K562 treated with DMSO at 1 percent for 48 hours (cell line): Measurements from ENCODE around the gene CARMIL3. TPM values are rescaled to one million over a fixed set of nuclear protein-coding genes. Genes with fewer than 3 reads are reported as not detected.

Experiments used
- total RNA-seq: library from RNA; unstranded; fragments of 300-600 nt; gene quantifications from 2 replicates; pipeline ENCODE4 v1.2.3, GENCODE V29; 2022; ENCODE audit warnings: low replicate concordance; ENCODE audit errors: extremely low read depth

The CARMIL3 gene, protein sequence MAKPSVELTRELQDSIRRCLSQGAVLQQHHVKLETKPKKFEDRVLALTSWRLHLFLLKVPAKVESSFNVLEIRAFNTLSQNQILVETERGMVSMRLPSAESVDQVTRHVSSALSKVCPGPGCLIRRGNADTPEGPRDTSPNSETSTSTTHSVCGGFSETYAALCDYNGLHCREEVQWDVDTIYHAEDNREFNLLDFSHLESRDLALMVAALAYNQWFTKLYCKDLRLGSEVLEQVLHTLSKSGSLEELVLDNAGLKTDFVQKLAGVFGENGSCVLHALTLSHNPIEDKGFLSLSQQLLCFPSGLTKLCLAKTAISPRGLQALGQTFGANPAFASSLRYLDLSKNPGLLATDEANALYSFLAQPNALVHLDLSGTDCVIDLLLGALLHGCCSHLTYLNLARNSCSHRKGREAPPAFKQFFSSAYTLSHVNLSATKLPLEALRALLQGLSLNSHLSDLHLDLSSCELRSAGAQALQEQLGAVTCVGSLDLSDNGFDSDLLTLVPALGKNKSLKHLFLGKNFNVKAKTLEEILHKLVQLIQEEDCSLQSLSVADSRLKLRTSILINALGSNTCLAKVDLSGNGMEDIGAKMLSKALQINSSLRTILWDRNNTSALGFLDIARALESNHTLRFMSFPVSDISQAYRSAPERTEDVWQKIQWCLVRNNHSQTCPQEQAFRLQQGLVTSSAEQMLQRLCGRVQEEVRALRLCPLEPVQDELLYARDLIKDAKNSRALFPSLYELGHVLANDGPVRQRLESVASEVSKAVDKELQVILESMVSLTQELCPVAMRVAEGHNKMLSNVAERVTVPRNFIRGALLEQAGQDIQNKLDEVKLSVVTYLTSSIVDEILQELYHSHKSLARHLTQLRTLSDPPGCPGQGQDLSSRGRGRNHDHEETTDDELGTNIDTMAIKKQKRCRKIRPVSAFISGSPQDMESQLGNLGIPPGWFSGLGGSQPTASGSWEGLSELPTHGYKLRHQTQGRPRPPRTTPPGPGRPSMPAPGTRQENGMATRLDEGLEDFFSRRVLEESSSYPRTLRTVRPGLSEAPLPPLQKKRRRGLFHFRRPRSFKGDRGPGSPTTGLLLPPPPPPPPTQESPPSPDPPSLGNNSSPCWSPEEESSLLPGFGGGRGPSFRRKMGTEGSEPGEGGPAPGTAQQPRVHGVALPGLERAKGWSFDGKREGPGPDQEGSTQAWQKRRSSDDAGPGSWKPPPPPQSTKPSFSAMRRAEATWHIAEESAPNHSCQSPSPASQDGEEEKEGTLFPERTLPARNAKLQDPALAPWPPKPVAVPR (N-terminal part only)
- not detected in 2 replicates for total RNA-seq

DNA sequence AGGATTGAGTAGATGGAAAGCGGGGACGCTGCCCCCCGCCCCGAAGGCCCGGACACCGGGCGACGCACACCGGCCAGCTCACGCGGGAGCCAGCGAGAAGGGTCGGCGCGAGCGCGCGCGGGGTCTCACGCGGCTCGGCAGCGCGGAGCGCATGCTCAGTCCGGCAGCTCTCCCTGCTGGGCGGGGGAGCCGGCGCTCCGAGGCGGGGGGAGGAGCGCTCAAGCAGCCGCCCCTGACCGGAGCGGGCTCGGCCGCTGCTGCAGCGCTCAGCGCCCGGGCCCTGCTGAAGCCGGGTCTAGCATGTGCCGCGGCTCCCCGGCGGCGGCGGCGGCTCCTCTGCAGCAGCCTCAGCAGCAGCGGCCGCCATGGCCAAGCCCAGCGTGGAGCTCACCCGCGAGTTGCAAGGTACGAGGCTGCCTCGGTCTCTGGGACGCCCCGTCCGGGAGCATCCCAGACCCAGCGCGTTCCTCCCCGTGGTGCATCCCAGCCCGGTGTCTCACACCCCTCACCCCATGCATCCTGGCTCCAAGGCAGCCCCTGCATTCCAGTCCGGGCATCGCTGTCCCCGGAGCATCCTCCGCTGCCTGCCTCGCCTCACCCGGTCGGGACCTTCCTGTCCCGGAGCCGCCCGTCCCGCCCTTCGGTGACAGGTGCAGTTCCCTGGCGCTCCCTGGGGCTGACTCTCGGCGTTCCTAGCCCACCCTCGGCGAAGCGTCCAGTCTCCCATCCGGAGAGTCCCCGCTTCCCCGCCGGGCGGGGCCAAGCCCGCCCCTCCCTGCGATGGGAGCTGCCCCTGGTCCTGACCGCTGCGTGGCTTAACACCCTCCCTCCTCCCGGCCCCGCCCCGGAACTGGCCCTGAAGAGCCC is at the start of gene CARMIL3:
CARMIL3 (plus strand) TSS at position 221 of the 867 bp plus-strand sequence; CDS start at position 366, 145 bp downstream.

DNA sequence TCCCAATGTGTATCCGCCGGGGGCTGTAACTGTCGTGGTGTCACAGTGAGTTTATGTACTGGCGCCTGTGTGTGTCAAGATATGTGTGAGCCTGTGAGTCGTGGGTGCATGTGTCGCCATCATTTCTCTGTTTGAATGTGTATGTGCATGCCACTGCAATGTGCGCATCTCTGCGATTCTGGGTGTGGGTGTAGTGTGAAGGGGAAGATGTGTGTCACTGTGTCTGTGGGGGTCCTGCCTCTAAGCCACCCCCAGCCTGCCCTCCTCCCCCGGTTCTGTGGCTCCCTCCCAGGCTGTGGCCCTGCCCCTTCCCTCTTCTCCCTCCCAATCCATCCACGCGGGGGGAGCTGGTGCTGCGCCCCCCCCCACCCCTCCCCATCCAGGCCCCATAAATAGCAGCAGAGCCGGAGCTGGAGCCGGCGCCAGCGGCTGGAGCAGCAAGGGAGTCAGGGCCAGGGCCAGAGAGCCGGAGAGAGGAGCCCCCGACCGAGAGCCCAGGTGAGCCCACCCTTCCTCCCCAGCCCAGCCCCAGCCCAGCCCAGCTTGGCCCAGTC is 19.4 kb downstream of the CARMIL3 start, which contains the start of gene CPNE6:
CPNE6 (plus strand) TSS at position 419 of the 554 bp plus-strand sequence. CDS start 1,375 bp downstream, outside the sequence.

DNA sequence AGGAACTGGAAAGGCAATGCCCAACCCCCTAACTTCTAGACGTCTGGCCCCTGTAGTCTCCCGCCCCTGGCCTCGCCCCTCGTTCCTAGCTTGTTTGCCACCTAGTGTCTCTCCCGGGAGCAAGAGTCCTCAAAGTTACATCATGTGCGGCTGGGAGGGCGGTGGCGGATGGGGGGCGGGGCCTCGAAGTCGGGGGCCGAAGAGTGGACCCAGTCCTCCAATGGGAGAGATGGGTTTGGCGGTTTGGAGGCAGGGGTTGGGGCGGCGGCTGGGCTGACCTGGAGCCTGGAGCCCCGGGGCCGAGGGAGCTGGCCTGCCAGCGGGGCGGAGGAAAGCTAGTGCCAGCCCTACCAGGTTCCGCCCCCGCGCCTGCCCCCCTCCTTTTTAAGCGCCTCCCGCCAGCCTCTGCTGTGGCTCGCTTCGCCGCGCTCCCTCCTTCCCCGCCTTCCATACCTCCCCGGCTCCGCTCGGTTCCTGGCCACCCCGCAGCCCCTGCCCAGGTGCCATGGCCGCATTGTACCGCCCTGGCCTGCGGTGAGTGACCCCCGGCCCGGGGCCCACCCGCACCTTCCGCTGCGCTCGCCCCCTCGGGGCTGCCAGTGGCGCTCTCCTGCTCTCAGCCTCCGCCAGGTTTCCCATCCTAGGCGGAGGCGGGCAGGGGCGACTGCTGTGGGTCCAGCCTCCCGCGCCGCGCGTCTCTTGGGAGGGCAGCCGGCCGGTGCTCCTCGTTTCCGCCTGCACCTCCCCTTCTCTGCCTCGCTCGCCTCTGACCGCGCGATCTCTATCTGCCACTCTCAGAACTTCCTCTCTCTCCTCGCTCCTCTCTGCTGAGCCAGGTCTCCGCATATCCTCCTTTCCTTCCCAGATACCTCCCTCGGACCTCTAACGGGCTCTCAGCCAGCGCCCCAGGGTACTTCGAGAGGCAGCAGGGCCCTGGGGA is 42.4 kb downstream of the CARMIL3 start, which contains the start of gene PCK2:
PCK2 (plus strand) TSS at position 411 of the 940 bp plus-strand sequence; CDS start at position 506, 95 bp downstream.

DNA sequence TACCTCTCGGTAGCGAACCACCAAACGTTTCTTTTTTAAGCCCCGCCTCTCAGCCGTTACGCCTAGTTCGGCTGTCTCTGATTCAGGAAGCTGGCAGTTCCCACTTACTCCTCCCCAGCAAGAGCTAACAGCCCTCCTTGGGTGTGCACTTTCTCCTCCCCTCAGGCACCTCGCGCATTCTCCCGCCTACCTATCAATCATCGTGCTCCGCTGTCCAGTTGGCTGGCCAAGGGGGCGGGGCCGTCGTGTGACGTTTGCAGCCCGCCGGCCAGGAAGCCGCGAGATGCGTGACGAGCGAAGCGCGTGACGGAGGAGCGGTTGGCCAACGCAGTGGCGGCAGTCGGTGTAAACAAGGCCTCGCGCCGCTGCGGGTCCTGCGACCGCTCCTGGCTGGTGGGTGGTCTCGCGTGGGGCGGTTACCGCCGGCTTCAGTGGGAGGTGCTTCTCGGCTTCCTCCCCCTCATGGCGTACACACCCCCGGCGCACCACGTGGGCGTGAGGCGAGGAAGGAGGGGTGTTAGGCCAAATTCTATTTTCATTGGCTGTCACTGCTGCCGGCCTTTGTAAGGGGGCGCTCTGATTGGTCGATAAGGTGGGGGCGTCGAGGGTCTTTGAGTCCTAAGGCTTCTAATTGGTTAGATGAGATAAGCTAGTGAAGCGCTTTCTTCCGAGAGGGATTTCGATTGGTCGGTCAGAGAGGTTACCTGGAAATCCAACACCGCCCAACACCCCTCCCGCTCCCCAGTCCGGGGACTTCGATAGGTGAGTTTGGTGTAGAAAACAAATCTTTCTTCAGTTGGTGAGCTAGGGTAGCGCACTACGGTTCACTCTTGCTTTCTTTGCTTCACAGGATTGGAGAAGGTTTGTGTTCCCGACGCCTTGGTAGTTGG is 63.0 kb downstream of the CARMIL3 start, which contains the start of the genes DCAF11 and NRL:
DCAF11 (plus strand) TSS at position 246 of the 890 bp plus-strand sequence. CDS start 818 bp downstream, outside the sequence.
NRL (minus strand) TSS at position 418 of the 890 bp plus-strand sequence. CDS start 32,101 bp downstream, outside the sequence.

Other genes with a start within 250 kb of the CARMIL3 start
- not detected in 2 replicates for gene DHRS4, start 98.2 kb upstream of the CARMIL3 start, total RNA-seq
- gene DHRS4L2, start 63.1 kb upstream of the CARMIL3 start, total RNA-seq: not detected in 2 replicates
- gene CPNE6, start 19.6 kb downstream of the CARMIL3 start, total RNA-seq: not detected in 2 replicates
- not detected in 2 replicates for gene PCK2, start 42.3 kb downstream of the CARMIL3 start, total RNA-seq
- gene DCAF11, start 62.8 kb downstream of the CARMIL3 start, total RNA-seq: not detected in 2 replicates
- not detected in 2 replicates for gene NRL, start 62.9 kb downstream of the CARMIL3 start, total RNA-seq
- not detected in 2 replicates for gene FITM1, start 78.7 kb downstream of the CARMIL3 start, total RNA-seq
- not detected in 2 replicates for gene PSME1, start 84.2 kb downstream of the CARMIL3 start, total RNA-seq
- not detected in 2 replicates for gene EMC9, start 89.6 kb downstream of the CARMIL3 start, total RNA-seq
- not detected in 2 replicates for gene PSME2, start 94.6 kb downstream of the CARMIL3 start, total RNA-seq
- not detected in 2 replicates for gene RNF31, start 95.5 kb downstream of the CARMIL3 start, total RNA-seq
- not detected in 2 replicates for gene IRF9, start 109.3 kb downstream of the CARMIL3 start, total RNA-seq
- gene REC8, start 120.1 kb downstream of the CARMIL3 start, total RNA-seq: not detected in 2 replicates
- gene IPO4, start 136.8 kb downstream of the CARMIL3 start, total RNA-seq: not detected in 2 replicates
- gene TM9SF1, start 143.4 kb downstream of the CARMIL3 start, total RNA-seq: not detected in 2 replicates
- not detected in 2 replicates for gene TSSK4, start 153.7 kb downstream of the CARMIL3 start, total RNA-seq
- not detected in 2 replicates for gene CHMP4A, start 161.5 kb downstream of the CARMIL3 start, total RNA-seq
- gene MDP1, start 164.1 kb downstream of the CARMIL3 start, total RNA-seq: not detected in 2 replicates
- gene NEDD8, start 180.4 kb downstream of the CARMIL3 start, total RNA-seq: not detected in 2 replicates
- not detected in 2 replicates for gene GMPR2, start 180.9 kb downstream of the CARMIL3 start, total RNA-seq
- not detected in 2 replicates for gene TINF2, start 190.6 kb downstream of the CARMIL3 start, total RNA-seq
- gene TGM1, start 211.2 kb downstream of the CARMIL3 start, total RNA-seq: not detected in 2 replicates
- gene RABGGTA, start 219.6 kb downstream of the CARMIL3 start, total RNA-seq: not detected in 2 replicates
- gene DHRS1, start 247.8 kb downstream of the CARMIL3 start, total RNA-seq: not detected in 2 replicates
- not detected in 2 replicates for gene NOP9, start 247.8 kb downstream of the CARMIL3 start, total RNA-seq